K562 (cell line): ENCODE data around the gene ZKSCAN3. TPM values are rescaled to one million over a fixed set of nuclear protein-coding genes. Genes with fewer than 3 reads are reported as not detected.

ENCODE experiments used
- C11orf30 ChIP-seq: fragments of 450-650 bp; IDR thresholded peaks from 2 replicates; pipeline ENCODE4 v1.6.1; 2016; ENCODE audit warnings: low read depth, mild to moderate bottlenecking
- CAMTA2 ChIP-seq: fragments of 250-450 bp; sonication (Bioruptor Pico); conservative IDR thresholded peaks from 2 replicates; pipeline ENCODE4 v1.5.1; 2022
- CTBP1 ChIP-seq: fragments of 450-650 bp; IDR thresholded peaks from 2 replicates; pipeline ENCODE4 v1.6.1; 2016; ENCODE audit warnings: borderline replicate concordance
- ESRRB ChIP-seq: fragments of 250-450 bp; sonication (Bioruptor Pico); IDR thresholded peaks from 2 replicates; pipeline ENCODE4 v1.5.0; 2020; ENCODE audit warnings: mild to moderate bottlenecking, moderate library complexity, borderline replicate concordance
- HMG20A ChIP-seq: fragments of 450-650 bp; formaldehyde crosslinking; conservative IDR thresholded peaks from 2 replicates; pipeline ENCODE4 v1.4.0; 2020; ENCODE audit warnings: mild to moderate bottlenecking, mixed read lengths
- TAF1 ChIP-seq: IDR thresholded peaks from 2 replicates; pipeline ENCODE4 v1.6.1; 2011; ENCODE audit warnings: mild to moderate bottlenecking, low read length, moderate library complexity; ENCODE audit not compliant: insufficient read depth, control insufficient read depth, severe bottlenecking; ENCODE audit errors: extremely low read depth
- TCF7 ChIP-seq: sonication (generic); IDR thresholded peaks from 2 replicates; pipeline ENCODE4 v1.6.1; 2016; ENCODE audit warnings: antibody characterized with exemption, borderline replicate concordance
- TOE1 ChIP-seq, 2 experiments: fragments of 450-650 bp in 1 of 2; sonication (generic) in 1 of 2; formaldehyde crosslinking in 1 of 2; IDR thresholded peaks; 2 replicates each; pipeline versions ENCODE4 v1.7.1 to v1.8.0; 2016 to 2022; ENCODE audit warnings: borderline replicate concordance in 2 of 2, mild to moderate bottlenecking in 2 of 2, antibody characterized with exemption in 1 of 2, inconsistent platforms in 1 of 2, low read depth in 1 of 2, missing genetic modification reagents in 1 of 2, moderate library complexity in 1 of 2
- ZNF224 ChIP-seq: sonication (generic); formaldehyde crosslinking; IDR thresholded peaks from 2 replicates; pipeline ENCODE4 v1.8.0; 2022; ENCODE audit warnings: mild to moderate bottlenecking, missing genetic modification reagents
- polyA plus RNA-seq, 8 experiments: library from polyadenylated mRNA; depleted of rRNA in 4 of 8; stranded (reverse) in 5 of 8; unstranded in 3 of 8; fragments of >200 nt; fragmentation: Nextera tagmentation in 2 of 8; fragmentation: Illumina TruSeq in 1 of 8; extraction: Ambion mirVana in 2 of 8; extraction: Trizol in 1 of 8; gene quantifications; 2 replicates each; pipeline versions ENCODE4 v1.2.1 to v1.2.3, GENCODE V29; 2011 to 2014; ENCODE audit warnings: inconsistent platforms in 1 of 8, missing spikeins in 1 of 8
- total RNA-seq, 7 experiments: library from RNA; depleted of rRNA in 6 of 7; stranded (reverse); fragments of >200 nt in 6 of 7; fragmentation: Illumina TruSeq in 2 of 7; extraction: Trizol in 2 of 7; gene quantifications; 2 replicates each; pipeline versions ENCODE4 v1.2.1 to v1.2.3, GENCODE V29; 2011 to 2021; ENCODE audit warnings: low replicate concordance in 1 of 7
- TF ChIP-seq, protein P1 (sequence below): fragments of 250-450 bp; sonication (Bioruptor Pico); IDR thresholded peaks from 2 replicates; pipeline ENCODE4 v1.4.0; 2020
- TF ChIP-seq, protein P2 (sequence below): sonication (generic); IDR thresholded peaks from 2 replicates; pipeline ENCODE4 v1.6.1; 2016
- TF ChIP-seq, protein P3 (sequence below), 3 experiments: IDR thresholded peaks in 2 of 3; conservative IDR thresholded peaks in 1 of 3; 2 replicates each; pipeline ENCODE4 v1.5.1; 2011 to 2012; ENCODE audit warnings: low read length in 3 of 3, mild to moderate bottlenecking in 3 of 3, control low read depth in 2 of 3, improper control_type of control experiment in 1 of 3, inconsistent platforms in 1 of 3, low read depth in 1 of 3, mixed read lengths in 1 of 3, moderate library complexity in 1 of 3; ENCODE audit not compliant: insufficient read depth in 2 of 3
- TF ChIP-seq, protein P4 (sequence below), 3 experiments: fragments of 200-800 bp in 1 of 3; fragments of 250-450 bp in 1 of 3; fragments of 450-650 bp in 1 of 3; sonication (Bioruptor Pico) in 1 of 3; sonication (Bioruptor generic) in 1 of 3; formaldehyde crosslinking in 1 of 3; IDR thresholded peaks; 2 replicates each; pipeline versions ENCODE4 v1.6.1 to v1.8.0; 2016 to 2022; ENCODE audit warnings: mild to moderate bottlenecking in 2 of 3, missing genetic modification characterization in 2 of 3, missing compliant biosample characterization in 1 of 3, moderate library complexity in 1 of 3
- TF ChIP-seq, protein P5 (sequence below), 2 experiments: fragments of 450-650 bp in 1 of 2; sonication (generic) in 1 of 2; formaldehyde crosslinking; conservative IDR thresholded peaks; 2 replicates each; pipeline versions ENCODE4 v1.4.0 to v1.8.1; 2020 to 2022; ENCODE audit warnings: mild to moderate bottlenecking in 1 of 2, missing genetic modification reagents in 1 of 2

The ZKSCAN3 gene
- total and polyA plus RNA-seq, 9 of the 15 experiments (the other 6 are each of a cell fraction or from before 2014, with no cell fraction given): 3.0 to 12.4 (median 10.2) TPM

DNA sequence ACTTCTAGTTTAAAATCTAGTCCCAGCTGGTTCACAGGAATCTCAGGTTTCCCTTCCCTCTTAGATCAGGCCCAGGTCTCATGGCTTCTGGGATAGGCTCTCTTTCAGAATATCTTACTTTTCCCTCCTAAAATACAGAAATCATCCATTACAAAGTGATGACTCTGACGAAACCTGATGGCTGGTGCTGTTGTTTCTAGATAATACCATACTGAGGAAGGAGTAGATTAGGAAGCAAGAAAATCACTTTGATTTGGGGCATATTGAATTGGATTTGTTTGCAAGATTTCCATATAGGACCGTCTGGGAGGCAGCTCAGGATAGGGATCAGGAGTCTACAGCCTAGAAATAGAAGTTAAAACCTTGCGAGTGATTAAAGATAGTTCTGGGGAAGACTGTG lies 3.6 kb downstream of the ZKSCAN3 start (continued):
- TF ChIP-seq, protein P1, sequence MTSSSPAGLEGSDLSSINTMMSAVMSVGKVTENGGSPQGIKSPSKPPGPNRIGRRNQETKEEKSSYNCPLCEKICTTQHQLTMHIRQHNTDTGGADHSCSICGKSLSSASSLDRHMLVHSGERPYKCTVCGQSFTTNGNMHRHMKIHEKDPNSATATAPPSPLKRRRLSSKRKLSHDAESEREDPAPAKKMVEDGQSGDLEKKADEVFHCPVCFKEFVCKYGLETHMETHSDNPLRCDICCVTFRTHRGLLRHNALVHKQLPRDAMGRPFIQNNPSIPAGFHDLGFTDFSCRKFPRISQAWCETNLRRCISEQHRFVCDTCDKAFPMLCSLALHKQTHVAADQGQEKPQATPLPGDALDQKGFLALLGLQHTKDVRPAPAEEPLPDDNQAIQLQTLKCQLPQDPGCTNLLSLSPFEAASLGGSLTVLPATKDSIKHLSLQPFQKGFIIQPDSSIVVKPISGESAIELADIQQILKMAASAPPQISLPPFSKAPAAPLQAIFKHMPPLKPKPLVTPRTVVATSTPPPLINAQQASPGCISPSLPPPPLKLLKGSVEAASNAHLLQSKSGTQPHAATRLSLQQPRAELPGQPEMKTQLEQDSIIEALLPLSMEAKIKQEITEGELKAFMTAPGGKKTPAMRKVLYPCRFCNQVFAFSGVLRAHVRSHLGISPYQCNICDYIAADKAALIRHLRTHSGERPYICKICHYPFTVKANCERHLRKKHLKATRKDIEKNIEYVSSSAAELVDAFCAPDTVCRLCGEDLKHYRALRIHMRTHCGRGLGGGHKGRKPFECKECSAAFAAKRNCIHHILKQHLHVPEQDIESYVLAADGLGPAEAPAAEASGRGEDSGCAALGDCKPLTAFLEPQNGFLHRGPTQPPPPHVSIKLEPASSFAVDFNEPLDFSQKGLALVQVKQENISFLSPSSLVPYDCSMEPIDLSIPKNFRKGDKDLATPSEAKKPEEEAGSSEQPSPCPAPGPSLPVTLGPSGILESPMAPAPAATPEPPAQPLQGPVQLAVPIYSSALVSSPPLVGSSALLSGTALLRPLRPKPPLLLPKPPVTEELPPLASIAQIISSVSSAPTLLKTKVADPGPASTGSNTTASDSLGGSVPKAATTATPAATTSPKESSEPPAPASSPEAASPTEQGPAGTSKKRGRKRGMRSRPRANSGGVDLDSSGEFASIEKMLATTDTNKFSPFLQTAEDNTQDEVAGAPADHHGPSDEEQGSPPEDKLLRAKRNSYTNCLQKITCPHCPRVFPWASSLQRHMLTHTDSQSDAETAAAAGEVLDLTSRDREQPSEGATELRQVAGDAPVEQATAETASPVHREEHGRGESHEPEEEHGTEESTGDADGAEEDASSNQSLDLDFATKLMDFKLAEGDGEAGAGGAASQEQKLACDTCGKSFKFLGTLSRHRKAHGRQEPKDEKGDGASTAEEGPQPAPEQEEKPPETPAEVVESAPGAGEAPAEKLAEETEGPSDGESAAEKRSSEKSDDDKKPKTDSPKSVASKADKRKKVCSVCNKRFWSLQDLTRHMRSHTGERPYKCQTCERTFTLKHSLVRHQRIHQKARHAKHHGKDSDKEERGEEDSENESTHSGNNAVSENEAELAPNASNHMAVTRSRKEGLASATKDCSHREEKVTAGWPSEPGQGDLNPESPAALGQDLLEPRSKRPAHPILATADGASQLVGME (CRISPR knock-in tag): no peak
- TF ChIP-seq TOE1 (IDR thresholded peaks at IDR 0.05; ENCODE audit: borderline replicate concordance): no peak
- TF ChIP-seq TOE1 (CRISPR knock-in tag; IDR thresholded peaks at IDR 0.05; ENCODE audit: borderline replicate concordance, low read depth): no peak
- no peak for TF ChIP-seq CAMTA2 (CRISPR knock-in tag)
- TF ChIP-seq, protein P2, sequence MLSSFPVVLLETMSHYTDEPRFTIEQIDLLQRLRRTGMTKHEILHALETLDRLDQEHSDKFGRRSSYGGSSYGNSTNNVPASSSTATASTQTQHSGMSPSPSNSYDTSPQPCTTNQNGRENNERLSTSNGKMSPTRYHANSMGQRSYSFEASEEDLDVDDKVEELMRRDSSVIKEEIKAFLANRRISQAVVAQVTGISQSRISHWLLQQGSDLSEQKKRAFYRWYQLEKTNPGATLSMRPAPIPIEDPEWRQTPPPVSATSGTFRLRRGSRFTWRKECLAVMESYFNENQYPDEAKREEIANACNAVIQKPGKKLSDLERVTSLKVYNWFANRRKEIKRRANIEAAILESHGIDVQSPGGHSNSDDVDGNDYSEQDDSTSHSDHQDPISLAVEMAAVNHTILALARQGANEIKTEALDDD: no peak
- TF ChIP-seq, protein P3, sequence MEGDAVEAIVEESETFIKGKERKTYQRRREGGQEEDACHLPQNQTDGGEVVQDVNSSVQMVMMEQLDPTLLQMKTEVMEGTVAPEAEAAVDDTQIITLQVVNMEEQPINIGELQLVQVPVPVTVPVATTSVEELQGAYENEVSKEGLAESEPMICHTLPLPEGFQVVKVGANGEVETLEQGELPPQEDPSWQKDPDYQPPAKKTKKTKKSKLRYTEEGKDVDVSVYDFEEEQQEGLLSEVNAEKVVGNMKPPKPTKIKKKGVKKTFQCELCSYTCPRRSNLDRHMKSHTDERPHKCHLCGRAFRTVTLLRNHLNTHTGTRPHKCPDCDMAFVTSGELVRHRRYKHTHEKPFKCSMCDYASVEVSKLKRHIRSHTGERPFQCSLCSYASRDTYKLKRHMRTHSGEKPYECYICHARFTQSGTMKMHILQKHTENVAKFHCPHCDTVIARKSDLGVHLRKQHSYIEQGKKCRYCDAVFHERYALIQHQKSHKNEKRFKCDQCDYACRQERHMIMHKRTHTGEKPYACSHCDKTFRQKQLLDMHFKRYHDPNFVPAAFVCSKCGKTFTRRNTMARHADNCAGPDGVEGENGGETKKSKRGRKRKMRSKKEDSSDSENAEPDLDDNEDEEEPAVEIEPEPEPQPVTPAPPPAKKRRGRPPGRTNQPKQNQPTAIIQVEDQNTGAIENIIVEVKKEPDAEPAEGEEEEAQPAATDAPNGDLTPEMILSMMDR (IDR thresholded peaks at IDR 0.05 in 2 of 3, conservative IDR thresholded peaks at IDR 0.05 in 1 of 3; ENCODE audit: insufficient read depth in 2 of 3, low read depth in 1 of 3, low read length in 3 of 3): no peak
- no peak for TF ChIP-seq ZNF224 (CRISPR knock-in tag)
- no peak for TF ChIP-seq HMG20A (CRISPR knock-in tag)
- peak; percentile 64 for TF ChIP-seq C11orf30
- TF ChIP-seq, protein P4, sequence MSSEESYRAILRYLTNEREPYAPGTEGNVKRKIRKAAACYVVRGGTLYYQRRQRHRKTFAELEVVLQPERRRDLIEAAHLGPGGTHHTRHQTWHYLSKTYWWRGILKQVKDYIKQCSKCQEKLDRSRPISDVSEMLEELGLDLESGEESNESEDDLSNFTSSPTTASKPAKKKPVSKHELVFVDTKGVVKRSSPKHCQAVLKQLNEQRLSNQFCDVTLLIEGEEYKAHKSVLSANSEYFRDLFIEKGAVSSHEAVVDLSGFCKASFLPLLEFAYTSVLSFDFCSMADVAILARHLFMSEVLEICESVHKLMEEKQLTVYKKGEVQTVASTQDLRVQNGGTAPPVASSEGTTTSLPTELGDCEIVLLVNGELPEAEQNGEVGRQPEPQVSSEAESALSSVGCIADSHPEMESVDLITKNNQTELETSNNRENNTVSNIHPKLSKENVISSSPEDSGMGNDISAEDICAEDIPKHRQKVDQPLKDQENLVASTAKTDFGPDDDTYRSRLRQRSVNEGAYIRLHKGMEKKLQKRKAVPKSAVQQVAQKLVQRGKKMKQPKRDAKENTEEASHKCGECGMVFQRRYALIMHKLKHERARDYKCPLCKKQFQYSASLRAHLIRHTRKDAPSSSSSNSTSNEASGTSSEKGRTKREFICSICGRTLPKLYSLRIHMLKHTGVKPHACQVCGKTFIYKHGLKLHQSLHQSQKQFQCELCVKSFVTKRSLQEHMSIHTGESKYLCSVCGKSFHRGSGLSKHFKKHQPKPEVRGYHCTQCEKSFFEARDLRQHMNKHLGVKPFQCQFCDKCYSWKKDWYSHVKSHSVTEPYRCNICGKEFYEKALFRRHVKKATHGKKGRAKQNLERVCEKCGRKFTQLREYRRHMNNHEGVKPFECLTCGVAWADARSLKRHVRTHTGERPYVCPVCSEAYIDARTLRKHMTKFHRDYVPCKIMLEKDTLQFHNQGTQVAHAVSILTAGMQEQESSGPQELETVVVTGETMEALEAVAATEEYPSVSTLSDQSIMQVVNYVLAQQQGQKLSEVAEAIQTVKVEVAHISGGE (CRISPR knock-in tag; IDR thresholded peaks at IDR 0.05): no peak
- no peak for TF ChIP-seq ESRRB (CRISPR knock-in tag)
- TF ChIP-seq TCF7: no peak
- no peak for TF ChIP-seq TAF1
- no peak for TF ChIP-seq CTBP1
- TF ChIP-seq, protein P5, sequence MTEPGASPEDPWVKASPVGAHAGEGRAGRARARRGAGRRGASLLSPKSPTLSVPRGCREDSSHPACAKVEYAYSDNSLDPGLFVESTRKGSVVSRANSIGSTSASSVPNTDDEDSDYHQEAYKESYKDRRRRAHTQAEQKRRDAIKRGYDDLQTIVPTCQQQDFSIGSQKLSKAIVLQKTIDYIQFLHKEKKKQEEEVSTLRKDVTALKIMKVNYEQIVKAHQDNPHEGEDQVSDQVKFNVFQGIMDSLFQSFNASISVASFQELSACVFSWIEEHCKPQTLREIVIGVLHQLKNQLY (CRISPR knock-in tag; conservative IDR thresholded peaks at IDR 0.05): no peak
